Medulla oblongata (tissue), 1 donor: ENCODE data around the gene SUSD6.

Experiments
- DNase-seq: peaks from one replicate; pipeline ENCODE4 v3.0.0-alpha.2; 2015; ENCODE audit errors: extremely low spot score

The SUSD6 gene

DNA sequence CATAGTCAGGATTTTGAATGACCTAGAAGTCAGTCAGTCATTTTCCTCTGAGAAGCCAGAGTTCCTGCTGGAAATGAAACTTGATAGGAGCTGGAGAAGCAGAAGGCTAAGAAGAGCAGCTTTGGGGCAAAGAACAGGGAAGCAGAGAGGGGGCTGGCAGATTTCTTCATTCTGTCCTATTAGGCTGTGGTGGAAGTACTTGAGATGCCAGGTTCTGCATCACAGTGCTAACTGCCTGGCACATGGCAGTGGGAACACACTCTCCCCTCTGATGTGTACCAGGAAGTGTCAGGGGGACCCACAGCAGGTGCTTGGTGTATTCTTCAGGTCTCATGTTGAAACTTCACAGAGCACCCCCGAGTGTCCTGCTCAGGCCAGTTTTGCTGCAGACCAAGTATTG is 61.0 kb downstream of the SUSD6 start:
- no peak for DNase-seq

DNA sequence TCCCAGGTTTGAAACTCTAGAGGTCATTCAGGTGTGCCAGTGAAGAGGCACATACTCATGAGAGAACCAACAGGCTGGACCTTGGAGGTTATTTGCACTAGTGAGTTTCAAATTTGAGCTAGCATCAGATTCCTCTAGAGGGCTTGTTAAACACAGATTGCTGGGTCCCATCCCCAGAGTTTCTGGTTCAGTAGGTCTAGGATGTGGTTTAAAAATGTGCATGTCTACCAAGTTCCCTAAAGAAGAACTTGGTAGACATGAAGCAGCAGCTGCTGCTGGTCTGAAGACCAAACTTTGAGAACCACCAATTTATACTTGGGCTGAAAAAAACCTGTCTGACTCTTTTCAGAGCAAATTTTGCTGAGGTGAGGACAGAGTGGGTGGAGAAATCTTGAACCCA is 61.7 kb downstream of the SUSD6 start:
- no peak for DNase-seq

DNA sequence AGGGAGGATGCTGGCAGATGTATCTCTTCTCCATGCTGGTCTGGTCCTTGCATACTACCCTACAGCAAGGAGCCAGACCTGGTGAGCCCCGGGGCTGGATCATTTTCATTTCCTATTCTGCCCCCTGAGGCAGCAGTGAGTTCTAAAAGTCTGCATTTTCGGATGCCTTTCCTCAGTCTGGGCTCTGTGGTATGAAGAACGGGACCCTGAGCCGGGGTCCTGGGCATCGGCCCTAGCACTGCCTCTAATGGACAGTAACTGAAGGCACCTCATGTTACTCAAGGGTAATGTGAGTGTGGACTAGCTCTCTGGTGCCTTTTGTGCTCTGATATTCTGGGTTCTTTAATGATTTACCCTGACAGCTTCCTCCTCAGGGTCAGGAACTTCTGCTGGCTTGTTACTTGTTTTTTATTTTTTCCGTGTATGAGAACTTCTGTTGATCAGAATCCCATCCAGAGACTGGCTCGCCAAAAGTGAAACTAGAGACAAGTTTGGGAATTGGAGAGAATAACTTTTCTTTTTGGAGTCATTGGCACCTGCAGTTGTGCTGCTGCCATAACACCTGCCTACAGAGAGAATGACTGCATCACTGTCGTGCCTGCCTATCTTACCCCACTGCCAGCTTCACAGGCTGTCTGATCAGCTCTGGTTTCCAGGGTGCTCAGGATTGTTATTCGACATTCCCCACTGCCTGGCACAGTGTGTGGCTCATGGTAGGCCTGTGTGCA is 62.3 kb downstream of the SUSD6 start:
- no peak for DNase-seq

DNA sequence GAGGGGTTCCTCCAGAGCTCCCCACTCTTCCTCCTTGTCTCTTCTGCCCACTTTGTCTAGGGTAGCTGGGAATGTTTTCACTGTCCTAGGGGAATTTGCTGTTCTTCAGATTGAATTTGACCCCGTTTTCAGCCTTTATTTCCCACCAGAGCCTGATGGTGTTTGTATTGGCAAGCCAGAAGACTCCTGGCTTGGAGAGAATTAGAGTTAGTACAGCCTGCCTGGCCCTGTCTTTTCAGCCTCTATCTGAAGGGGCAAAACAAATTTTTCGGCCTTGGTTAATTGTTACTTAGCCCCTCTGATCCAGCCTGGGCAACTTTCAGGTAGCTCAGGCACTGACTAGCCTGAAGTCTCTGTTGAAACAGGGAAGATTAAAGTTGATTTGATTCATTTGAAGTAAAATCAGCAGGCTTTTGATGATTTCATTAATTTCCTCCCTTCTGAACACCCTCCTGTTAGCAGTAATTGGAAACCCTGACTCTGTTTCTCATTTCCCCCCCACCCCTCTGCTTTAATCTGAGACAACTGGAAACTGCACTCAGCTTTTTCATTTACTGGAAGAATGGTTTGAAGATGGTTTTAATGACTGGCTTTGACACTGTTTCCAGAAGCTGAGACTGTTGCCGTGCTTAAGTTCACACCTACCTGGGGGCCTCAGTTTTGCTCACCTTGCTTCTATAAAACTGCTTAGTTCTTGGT is 63.3 kb downstream of the SUSD6 start:
- DNase-seq: no peak

DNA sequence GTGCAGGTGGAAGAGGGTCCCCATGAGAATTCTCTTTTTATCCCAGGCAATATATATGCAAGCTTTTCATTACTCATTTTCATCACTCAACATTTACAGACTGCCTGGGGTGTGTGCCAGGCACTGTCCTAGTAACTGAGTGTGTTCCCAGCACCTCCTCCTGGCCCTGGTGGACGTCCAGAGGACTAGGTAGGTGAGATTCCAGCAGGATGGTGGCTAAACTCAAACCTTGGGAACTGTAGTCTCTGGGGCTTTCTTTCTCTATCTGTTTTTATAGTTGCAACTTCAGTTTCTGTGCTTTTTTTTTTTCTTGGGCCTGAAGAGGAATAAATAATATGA is 63.8 kb downstream of the SUSD6 start:
- no peak for DNase-seq

DNA sequence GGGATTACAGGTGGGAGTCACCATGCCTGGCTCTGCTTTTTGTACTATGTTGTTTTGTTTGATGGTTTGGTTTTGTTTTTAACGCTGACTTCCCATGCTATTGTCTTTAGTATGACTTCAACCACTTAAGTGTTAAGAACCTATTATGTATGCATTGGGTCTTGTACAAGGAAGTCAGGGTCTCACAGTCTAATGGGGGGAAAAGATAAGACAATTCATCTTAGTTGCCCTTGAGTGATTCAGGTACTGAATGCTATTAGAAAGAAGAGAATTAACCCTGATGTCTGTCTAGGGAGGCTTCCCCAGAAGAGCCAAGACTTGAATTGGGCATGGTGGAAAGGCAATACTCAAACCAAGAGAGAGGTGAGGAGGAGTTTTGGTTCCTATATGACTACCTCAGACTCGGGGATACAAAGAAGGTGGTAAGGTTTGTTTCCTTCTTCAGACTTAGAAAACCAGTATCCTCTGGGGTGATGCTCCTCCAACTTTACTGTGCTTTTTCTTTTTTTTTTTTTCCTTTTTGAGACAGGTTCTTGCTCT is 64.6 kb downstream of the SUSD6 start:
- no peak for DNase-seq

DNA sequence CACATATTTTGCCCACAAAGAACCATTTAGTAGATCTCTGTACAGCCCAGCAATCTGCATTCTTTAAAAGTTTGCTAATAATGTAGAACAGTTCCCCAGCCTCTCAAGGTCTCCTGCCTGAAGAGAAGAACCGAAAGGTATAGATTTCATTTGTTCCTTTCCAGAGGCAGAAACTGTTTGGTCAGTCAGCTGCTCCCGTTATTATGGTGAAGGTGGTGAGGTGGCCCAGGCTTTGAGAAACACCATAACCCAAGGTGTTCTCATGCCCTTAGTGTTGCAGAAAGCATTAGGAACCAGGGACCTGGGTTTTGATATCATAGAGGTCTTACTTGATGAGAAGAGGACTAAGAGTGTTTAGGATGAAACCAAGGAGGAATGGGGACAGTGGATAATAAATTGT is 65.3 kb downstream of the SUSD6 start:
- no peak for DNase-seq

DNA sequence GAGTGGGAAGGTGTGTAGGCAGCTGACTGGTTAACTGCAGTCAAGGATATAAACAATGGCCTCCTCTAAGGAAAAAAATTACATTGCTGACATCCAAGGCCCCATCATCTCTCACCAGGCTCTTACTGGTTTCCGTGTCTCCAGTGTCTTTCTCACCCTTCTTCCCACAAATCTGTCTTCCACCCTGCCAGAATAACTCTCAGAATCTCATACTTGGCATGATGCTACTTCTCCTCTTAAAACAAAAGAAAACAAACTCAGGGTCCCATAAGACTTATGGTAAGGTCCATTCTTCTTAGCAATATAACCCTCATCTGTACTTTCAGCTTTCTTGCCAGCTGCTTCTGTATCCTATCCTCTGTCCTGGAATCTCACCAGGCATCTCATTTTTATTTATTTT is 68.9 kb downstream of the SUSD6 start:
- no peak for DNase-seq

DNA sequence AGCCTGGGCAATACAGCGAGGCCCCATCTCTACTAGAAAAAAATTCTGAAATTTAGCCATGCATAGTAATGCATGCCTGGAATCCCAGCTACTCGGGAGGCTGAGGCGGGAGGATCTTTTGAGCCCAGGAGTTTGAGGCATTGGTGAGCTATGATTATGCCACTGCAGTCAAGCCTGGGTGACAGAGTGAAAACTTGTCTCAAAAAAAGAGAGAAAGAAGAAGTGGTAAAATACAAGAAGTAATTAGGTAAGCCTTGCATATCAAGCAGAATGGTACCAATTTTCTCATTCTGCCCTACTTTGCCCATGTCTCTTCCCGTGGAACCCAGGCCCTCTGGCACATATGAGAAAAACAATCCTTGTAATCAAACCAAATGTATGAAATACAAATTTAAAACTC is 70.7 kb downstream of the SUSD6 start:
- no peak for DNase-seq

DNA sequence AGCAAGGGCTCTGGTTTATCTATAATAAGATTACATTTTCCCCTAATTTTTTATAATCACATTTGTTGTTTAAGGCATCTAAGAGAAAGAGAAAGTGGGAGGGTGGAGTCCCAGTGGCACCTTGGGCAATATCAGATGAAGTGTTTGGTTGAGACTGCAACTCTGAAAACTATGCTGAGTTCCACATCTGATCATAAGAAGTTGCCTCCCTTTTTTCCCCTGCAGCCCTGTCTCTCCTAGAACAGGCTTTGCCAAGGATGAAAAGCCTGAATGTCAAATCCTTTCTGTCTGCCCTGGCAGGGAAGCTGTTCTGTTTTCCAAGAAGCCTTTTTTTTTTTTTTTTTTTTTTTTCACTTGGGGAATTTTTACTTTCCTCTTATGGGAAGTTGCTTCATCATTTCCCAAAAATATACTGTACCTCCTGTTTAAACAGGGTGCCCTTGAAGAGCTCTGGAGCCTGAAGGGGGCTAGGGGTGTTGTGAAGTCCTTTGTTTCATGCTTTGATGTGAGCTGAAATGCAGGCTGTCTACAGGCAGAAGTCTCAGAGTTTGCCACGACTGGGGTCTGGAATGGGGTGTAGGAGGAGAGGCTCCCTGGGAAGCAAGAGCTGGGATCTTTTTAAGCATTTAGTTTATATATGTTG is 71.3 kb downstream of the SUSD6 start:
- DNase-seq: peak; percentile 58

DNA sequence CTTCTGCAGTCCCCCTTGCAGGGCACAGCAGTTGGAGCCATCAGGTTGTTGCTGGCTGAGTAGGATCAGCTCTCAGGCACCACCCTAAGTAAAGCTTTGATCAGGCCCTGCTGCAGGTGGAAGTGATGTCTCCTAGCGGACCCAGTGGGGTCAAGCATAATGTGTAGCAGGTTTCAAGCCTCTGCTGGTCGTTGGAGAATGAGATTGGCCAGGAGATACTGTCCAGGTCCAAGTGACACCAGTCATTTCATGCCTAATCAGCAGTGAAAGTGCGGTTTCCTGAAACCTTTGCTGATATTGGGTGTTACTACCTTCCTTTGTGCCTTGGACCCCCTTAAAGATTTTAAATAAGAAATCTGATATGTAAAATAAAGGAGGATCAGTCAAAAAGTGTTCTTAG is 72.6 kb downstream of the SUSD6 start:
- no peak for DNase-seq

DNA sequence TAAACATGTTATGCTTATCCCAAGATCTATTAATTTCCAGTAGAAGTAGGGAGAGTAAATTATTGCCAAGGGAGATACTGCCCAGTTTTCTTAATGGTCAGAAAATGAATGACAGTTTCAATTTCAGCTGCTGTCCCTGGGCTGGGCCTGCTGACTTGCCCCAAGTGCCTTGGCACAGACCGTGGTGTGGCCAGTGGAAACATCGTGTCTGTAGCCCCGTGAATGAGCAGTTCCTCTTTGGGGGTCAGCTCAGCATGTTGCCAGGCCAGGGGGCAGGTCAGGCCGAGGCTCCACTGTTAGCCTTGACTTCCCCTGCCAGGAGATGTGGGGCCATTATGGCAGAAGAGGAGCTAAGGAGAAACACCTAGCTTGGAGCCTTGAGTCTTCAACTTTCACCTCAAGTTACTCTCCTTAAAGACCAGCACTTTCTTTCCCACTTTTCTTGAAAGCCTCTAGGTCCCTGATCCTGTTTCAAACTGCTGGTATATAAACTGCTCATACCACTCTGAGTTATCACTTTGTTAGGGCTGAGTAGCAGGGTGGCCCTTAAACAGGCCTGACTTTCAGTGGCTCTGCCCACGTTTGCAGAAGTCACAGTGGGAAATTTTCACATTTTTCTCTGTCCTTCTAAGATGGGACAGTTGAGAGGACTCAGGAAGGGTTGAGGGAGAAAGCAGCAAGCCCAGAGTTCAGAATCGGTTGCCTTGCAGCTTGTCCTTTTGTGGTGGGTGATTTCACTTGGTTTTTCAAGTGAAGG is 73.2 kb downstream of the SUSD6 start:
- DNase-seq: no peak

DNA sequence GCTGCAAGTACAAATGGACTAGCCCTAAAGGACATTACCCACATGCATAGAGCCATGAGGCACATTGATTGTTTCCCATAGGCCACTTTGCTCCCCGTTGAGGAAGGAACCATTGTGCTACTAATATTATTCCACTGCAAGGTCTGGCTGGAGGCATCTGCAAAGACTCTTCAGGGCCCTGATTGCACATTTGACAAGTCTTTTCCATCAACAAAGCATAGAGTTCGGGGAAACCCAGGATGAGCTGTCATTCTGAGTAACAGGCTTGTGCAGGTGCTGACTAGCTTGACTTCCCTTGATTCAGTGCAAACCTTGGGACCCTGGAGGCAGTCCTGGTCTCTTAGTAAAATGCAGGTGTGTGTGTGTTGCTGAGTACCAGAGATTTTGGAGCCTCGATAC is 73.8 kb downstream of the SUSD6 start:
- no peak for DNase-seq

DNA sequence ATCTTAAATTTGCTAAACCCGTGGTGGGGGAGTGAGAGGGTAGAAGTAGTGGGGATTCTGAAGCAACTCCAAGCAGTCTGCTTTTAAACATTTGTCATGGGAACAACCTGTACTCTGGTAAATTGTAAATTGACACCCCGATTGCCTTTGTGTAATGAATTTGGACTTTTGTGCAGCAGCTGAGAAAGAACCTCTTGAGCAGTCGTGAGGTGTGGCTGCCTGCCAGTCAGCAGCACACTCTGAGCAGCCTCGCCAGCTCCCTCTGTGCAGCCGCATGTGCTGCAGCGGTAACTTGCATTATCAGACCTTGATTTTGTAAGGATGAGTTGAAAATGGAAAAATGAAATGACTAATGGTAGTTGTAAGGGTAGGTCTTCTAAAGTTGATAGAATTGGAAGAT is 74.3 kb downstream of the SUSD6 start:
- DNase-seq: peak; percentile 76

DNA sequence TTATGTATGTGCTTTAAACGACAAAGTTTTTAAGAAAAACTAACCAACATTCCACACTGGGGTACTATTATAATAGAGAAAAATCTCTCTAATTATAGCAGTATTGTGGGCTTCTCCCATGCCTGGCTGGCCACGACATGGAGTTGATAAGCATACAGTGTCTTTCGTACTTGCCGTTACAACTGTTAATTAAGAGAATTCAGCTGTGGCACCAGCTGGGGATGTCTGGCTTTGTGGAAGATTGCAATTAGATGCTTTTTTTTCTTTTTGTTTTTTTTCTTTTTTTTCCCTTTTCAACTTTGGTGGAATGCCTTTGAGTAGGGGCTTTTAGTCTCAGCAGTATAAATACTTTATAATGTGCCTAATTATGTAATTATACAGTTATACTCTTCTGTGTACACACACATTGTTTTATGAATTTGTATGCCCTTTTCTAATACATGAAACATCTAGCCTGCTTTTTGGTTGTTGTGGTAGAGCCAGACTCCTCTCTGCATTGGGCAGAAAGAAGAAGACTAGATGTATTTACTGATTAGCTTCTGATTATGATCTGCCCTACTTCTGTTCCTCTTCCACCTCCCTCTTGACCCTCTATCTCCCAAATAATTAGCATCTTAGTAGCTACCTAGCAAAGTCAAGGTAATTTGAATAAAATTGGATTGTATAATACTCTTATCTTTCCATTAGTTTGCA is 76.4 kb downstream of the SUSD6 start:
- DNase-seq: no peak

DNA sequence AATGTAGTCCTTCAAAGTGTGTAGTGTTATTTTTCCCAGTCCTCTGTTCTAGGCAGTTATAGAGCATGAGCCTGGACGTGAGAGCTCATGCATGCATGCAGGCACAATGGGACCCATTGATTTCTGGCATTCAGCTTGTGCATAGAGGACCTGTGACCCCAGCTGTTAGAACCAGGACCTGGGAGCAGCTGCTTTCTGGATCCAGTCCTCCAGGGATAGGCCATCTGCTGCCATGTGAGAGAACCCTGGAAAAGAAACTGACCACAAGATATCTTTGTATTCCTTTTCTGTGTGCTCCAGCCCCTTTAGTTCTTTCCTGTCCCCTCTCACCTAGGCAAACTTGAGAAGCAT is 76.9 kb downstream of the SUSD6 start:
- DNase-seq: peak; percentile 87

DNA sequence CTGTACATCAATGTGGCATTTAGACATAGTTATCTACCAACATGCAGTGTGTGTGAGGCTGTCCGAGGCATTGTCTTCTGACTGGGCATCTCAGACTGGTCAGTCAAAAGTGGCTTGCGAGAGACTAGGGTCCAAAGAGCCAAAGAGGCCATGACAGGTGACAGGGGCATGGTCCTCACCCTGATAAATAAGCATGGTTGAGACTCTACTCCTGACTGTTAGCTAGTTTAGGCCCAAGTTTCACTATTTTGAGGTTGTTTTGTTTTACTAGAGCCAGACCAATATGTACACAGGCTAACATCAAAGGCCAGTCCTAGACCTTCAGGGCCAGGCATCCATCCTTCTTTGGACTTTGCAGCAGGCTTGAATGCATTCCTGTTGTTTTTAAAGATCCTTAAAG is 78.6 kb downstream of the SUSD6 start:
- no peak for DNase-seq

DNA sequence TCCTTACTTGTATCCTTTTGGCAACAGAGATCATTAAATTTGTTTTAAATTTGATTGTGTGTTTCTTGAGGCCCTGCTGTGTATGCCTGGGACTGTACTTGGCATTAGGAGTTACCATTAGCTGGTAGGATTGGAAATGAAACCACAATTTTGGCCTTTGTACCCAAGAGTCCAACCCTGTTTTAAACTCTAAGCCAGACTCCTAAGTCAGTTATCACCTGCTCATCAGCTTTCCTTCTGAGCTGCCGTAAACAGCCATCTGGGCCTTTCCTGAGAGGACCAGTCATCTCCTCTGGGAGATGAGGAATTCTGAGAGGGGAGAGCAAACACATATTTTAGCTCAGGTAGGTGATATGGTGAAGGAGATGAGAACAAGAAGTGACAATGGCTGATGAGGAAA is 81.2 kb downstream of the SUSD6 start:
- DNase-seq: no peak

DNA sequence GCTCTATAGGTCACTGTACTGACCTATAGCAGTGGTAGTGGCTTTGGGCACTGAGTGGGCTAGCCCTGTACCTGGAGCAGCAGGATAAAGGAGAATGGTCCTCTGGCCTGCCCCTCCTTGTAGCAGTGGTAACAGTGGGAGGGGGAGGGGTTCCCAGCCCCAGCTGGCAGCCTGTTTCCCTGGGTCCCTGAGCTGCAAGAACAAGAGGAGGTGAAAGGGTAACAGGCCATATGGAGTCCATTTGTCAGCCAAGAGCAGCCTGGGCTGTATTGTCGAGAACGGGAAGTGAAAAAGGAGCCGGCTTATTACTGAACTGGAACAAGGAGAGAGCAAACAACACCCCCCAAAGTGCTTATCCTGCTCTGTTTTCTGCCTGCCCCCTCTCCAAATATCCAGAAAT is 81.7 kb downstream of the SUSD6 start:
- peak; percentile 67 for DNase-seq

DNA sequence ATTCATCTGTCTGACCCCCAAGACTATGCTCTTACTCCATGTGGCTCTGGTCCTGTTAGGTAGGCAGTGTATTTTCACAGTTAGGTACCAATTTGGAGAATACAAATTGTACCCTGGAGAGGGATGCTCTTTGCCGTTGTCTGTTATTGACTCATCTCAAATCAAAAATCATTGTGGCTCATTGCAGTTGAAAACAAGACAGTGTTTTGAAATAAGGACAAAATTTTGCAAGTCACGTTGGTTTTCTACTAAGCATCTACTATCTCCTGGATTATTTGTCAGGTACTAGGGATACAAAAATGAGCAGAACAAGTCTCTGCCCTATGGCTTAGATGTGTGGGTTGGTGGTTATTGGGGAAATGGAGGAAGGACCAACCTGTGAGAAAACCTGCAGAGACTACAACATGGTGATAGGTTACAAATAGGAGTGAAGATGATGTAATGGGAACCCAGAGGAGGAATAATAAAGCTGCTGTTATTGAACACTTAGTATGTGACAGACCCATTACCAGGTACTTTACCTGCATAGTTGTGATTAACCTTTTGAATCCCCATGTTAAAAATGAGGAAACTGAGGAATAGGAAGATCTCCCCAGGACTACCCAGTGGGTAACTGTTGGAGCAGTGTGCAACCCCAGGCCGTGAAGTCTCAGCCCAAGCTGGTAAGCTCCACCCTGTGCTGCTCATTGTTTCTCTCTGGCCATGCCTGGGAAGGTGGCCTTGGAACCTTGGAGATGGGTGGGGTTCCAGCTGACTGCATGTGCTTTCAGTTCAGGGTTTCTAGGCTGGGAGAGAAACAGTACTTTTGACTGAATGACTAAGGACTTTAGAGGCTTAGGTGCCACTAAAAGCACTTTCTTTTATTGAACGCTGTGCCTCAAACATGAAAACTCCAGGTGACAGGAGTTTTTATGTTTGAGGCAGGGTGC is 82.7 kb downstream of the SUSD6 start:
- no peak for DNase-seq
